SK-N-SH (cell line): ENCODE data around the gene LRR1. TPM values are rescaled to one million over a fixed set of nuclear protein-coding genes. Genes with fewer than 3 reads are reported as not detected.

Experiments used
- CTCF ChIA-PET: fragments of 300-600, 350-600 bp; formaldehyde crosslinking; extraction: SDS; loops from one replicate; lab custom pipeline; 2021; lab: Yijun Ruan, JAX
- POLR2A ChIA-PET: fragments of 350-600 bp; sonication (Branson Sonifier 250); formaldehyde crosslinking; extraction: SDS; loops from one replicate; lab custom pipeline; 2020; ENCODE audit warnings: antibody characterized with exemption, inconsistent platforms; lab: Yijun Ruan, JAX
- DNase-seq: peaks from one replicate; pipeline ENCODE4 v3.0.0; 2012
- H2AFZ ChIP-seq: fragments of 200-600 bp; sonication (generic); 2 replicates; pipeline ENCODE4 v1.8.1; 2016; ENCODE audit warnings: antibody characterized with exemption, mild to moderate bottlenecking, low read depth
- H3F3A ChIP-seq: fragments of 200-600 bp; sonication (generic); replicated peaks from 2 replicates; pipeline ENCODE3; 2016; ENCODE audit warnings: antibody characterized with exemption, mild to moderate bottlenecking; ENCODE audit not compliant: insufficient read depth
- H3K27ac ChIP-seq, 2 experiments: fragments of 200-500 bp in 1 of 2; fragments of 200-600 bp in 1 of 2; sonication (Bioruptor generic) in 1 of 2; sonication (generic), shearing (Covaris generic) in 1 of 2; 2 replicates each; pipeline versions ENCODE4 v1.5.1 to v1.6.1; 2014 to 2016; ENCODE audit warnings: low read depth in 2 of 2, inconsistent platforms in 1 of 2, low read length in 1 of 2, mild to moderate bottlenecking in 1 of 2, mixed read lengths in 1 of 2
- H3K27me3 ChIP-seq: fragments of 200-600 bp; sonication (generic), shearing (Covaris generic); 2 replicates; pipeline ENCODE4 v1.6.1; 2016; ENCODE audit warnings: mixed run types; ENCODE audit not compliant: insufficient read depth
- H3K36me3 ChIP-seq, 2 experiments: fragments of 200-500 bp in 1 of 2; fragments of 200-600 bp in 1 of 2; sonication (Bioruptor generic) in 1 of 2; sonication (generic) in 1 of 2; replicated peaks in 1 of 2; 2 replicates each; pipeline versions ENCODE3 to v1.5.1; 2014 to 2016; ENCODE audit warnings: low read length in 1 of 2, mild to moderate bottlenecking in 1 of 2; ENCODE audit not compliant: insufficient read depth in 2 of 2, control insufficient read depth in 1 of 2
- H3K4me1 ChIP-seq, 2 experiments: fragments of 200-500 bp in 1 of 2; fragments of 200-600 bp in 1 of 2; sonication (Bioruptor generic) in 1 of 2; sonication (generic), shearing (Covaris generic) in 1 of 2; 2 replicates each; pipeline versions ENCODE4 v1.5.1 to v1.6.1; 2014 to 2016; ENCODE audit warnings: low read depth in 1 of 2, low read length in 1 of 2, mixed run types in 1 of 2; ENCODE audit not compliant: insufficient read depth in 2 of 2, control insufficient read depth in 1 of 2
- H3K4me2 ChIP-seq: fragments of 200-600 bp; sonication (generic), shearing (Covaris generic); 2 replicates; pipeline ENCODE4 v1.6.1; 2017; ENCODE audit warnings: mixed run types
- H3K4me3 ChIP-seq, 2 experiments: fragments of 200-500 bp in 1 of 2; fragments of 200-600 bp in 1 of 2; sonication (Bioruptor generic) in 1 of 2; sonication (generic), shearing (Covaris generic) in 1 of 2; 2 replicates each; pipeline versions ENCODE4 v1.5.1 to v1.8.1; 2014 to 2016; ENCODE audit warnings: low read depth in 2 of 2, inconsistent platforms in 1 of 2, low read length in 1 of 2, mild to moderate bottlenecking in 1 of 2, mixed read lengths in 1 of 2, moderate library complexity in 1 of 2
- H3K79me2 ChIP-seq: fragments of 200-600 bp; sonication (generic); 2 replicates; pipeline ENCODE4 v1.8.1; 2017; ENCODE audit warnings: mild to moderate bottlenecking; ENCODE audit not compliant: insufficient read depth
- H3K9ac ChIP-seq: fragments of 200-600 bp; sonication (generic); 2 replicates; pipeline ENCODE4 v1.6.1; 2017; ENCODE audit warnings: mixed run types
- H3K9me2 ChIP-seq: fragments of 200-600 bp; sonication (generic); 2 replicates; pipeline ENCODE4 v1.6.1; 2017; ENCODE audit warnings: mixed run types
- H3K9me3 ChIP-seq: fragments of 200-600 bp; sonication (generic); 2 replicates; pipeline ENCODE4 v1.6.1; 2017; ENCODE audit warnings: mixed run types, mild to moderate bottlenecking, moderate library complexity
- H4K20me1 ChIP-seq: fragments of 200-600 bp; sonication (generic); 2 replicates; pipeline ENCODE4 v1.6.1; 2017; ENCODE audit warnings: mild to moderate bottlenecking, mixed run types; ENCODE audit not compliant: insufficient read depth
- CHD2 ChIP-seq: fragments of 150-350 bp; IDR thresholded peaks from 2 replicates; pipeline ENCODE4 v1.6.1; 2018; ENCODE audit warnings: low read length; ENCODE audit not compliant: partially characterized antibody
- ELF1 ChIP-seq: IDR thresholded peaks from 2 replicates; pipeline ENCODE4 v1.4.0; 2012
- FOXM1 ChIP-seq: IDR thresholded peaks from 2 replicates; pipeline ENCODE4 v1.4.0; 2012; ENCODE audit warnings: low read depth, mild to moderate bottlenecking
- IRF3 ChIP-seq: fragments of 150-350 bp; IDR thresholded peaks from 2 replicates; pipeline ENCODE4 v1.6.1; 2016; ENCODE audit warnings: mild to moderate bottlenecking, low read depth, low read length
- MEF2A ChIP-seq: IDR thresholded peaks from 2 replicates; pipeline ENCODE4 v1.4.0; 2012; ENCODE audit warnings: low read depth, borderline replicate concordance
- MXI1 ChIP-seq: IDR thresholded peaks from 2 replicates; pipeline ENCODE4 v1.6.1; 2012; ENCODE audit warnings: mild to moderate bottlenecking, low read depth, low read length, improper control_type of control experiment
- POLR2AphosphoS5 ChIP-seq: IDR thresholded peaks from 2 replicates; pipeline ENCODE4 v1.6.1; 2012; ENCODE audit warnings: low read depth, low read length
- RAD21 ChIP-seq: IDR thresholded peaks from 2 replicates; pipeline ENCODE4 v1.6.1; 2012; ENCODE audit warnings: mild to moderate bottlenecking, low read length
- RCOR1 ChIP-seq: fragments of 150-350 bp; IDR thresholded peaks from 2 replicates; pipeline ENCODE4 v1.6.1; 2017; ENCODE audit warnings: antibody characterized with exemption, low read length
- REST ChIP-seq: IDR thresholded peaks from 2 replicates; pipeline ENCODE4 v1.6.1; 2012; ENCODE audit warnings: mild to moderate bottlenecking, low read depth, low read length, moderate library complexity
- RXRA ChIP-seq: IDR thresholded peaks from 2 replicates; pipeline ENCODE4 v1.4.0; 2012; ENCODE audit warnings: low read depth, mild to moderate bottlenecking, borderline replicate concordance
- SIN3A ChIP-seq: IDR thresholded peaks from 2 replicates; pipeline ENCODE4 v1.6.1; 2012; ENCODE audit warnings: low read depth, mild to moderate bottlenecking, low read length, moderate library complexity, borderline replicate concordance
- TAF1 ChIP-seq: IDR thresholded peaks from 2 replicates; pipeline ENCODE4 v1.6.1; 2012; ENCODE audit warnings: low read depth, mild to moderate bottlenecking, low read length, moderate library complexity, borderline replicate concordance
- USF1 ChIP-seq: IDR thresholded peaks from 2 replicates; pipeline ENCODE4 v1.4.0; 2012; ENCODE audit warnings: low read depth, borderline replicate concordance
- USF2 ChIP-seq: fragments of 150-350 bp; IDR thresholded peaks from 2 replicates; pipeline ENCODE4 v1.6.1; 2017; ENCODE audit warnings: antibody characterized with exemption, low read length, low read depth, borderline replicate concordance
- YY1 ChIP-seq: IDR thresholded peaks from 2 replicates; pipeline ENCODE4 v1.4.0; 2012; ENCODE audit warnings: low read depth, mild to moderate bottlenecking
- WGBS: methylation state at CpG from one replicate; pipeline ENCODE4 v1.1.6; 2017; ENCODE audit warnings: low lambda C conversion rate; 5-methylcytosine and 5-hydroxymethylcytosine counted together
- polyA plus RNA-seq, 3 experiments: library from polyadenylated mRNA; depleted of rRNA; stranded (reverse); fragments of >200 nt; gene quantifications; 2 replicates each; pipeline ENCODE4 v1.2.3, GENCODE V29; 2012
- TF ChIP-seq, protein P1 (sequence below): IDR thresholded peaks from 2 replicates; pipeline ENCODE4 v1.4.0; 2012; ENCODE audit warnings: low read depth, borderline replicate concordance

LRR1 gene
- polyA plus RNA-seq, 1 of the 3 experiments (the other 2 are of a cell fraction), result 9.3 TPM

DNA sequence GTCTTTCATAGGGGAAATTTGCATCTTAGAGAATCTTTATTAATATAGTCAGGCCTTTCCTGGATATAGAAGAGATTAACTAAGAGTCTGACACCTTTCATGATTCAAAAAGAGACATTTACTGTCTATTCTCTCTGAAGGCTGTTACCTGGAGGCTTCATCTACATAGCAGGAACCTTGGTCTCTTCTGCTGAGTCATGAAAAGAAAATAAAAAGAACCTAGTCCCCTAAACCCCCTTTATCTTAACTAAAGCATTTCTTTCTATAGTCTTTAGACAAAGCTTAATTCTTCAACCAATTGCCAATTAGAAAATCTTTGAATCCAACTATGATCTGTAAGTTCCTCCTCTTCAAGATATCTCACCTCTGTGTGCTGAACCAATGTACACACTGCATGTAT, 45.6 kb upstream of the LRR1 start:
- no peaks in the 10 kb centered on the region for H3F3A ChIP-seq
- no peak for TF ChIP-seq USF1
- TF ChIP-seq MEF2A, result no peak
- TF ChIP-seq RXRA, result no peak
- no peak for TF ChIP-seq SIN3A
- no peak for TF ChIP-seq IRF3
- no peak for TF ChIP-seq RCOR1
- no peak for TF ChIP-seq RAD21
- TF ChIP-seq POLR2AphosphoS5, result no peak
- no peak for TF ChIP-seq YY1
- no peak for TF ChIP-seq FOXM1
- no peak for TF ChIP-seq ELF1
- TF ChIP-seq USF2, result no peak
- no peak for TF ChIP-seq CHD2
- TF ChIP-seq MXI1, result no peak
- TF ChIP-seq, all 33 proteins: peak for 0
- Histone ChIP-seq H3K9me2 (no peaks in the 10 kb centered on the region), H3K4me2 (no peak overlapping the region), H2AFZ (no peak overlapping the region), H3K27ac (no peak overlapping the region), H3K9me3 (no peaks in the 10 kb centered on the region), H3K27me3 (no peaks in the 10 kb centered on the region), H4K20me1 (no peaks in the 10 kb centered on the region), H3K36me3 (no peaks in the 10 kb centered on the region), H3K79me2 (no peaks in the 10 kb centered on the region), H3K4me1 (peaks cover 0 to 4% of the 10 kb centered on the region in 2 experiments; a peak in 1 of 4 replicates), H3K9ac (no peak overlapping the region), H3K4me3 (no peak overlapping the region)
- ChIA-PET POLR2A (no interaction called here), CTCF (interaction anchor here (1.3 kb wide), 1 partner anchor 91 kb away, joined by 4 read pairs; no protein-coding TSS in a partner anchor)
- DNase-seq, result no peak

DNA sequence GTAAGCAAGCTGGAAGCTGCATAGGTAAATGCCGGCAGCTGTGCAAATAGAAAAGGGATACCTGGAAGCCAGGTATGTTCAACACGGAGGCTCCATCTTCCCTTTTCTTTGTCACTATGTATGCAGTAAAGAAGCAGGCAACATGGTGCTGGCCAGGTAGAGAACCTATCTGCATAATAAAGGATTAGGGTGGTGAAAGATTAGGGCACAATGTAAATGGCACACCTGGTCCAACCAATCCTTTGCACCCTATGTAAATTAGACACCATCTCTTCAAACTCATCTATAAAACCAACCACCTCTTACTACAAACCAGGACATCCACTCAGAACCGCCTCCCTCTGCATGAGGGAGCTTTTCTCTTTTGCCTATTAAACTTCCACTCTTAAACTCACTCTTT, 44.8 kb upstream of the LRR1 start:
- H3K79me2 ChIP-seq, result no peaks in the 10 kb centered on the region
- H3K4me1 ChIP-seq, result peaks cover 0 to 4% of the 10 kb centered on the region in 2 experiments; a peak in 1 of 4 replicates
- no peak overlapping the region for H3K27ac ChIP-seq
- WGBS, result 48% methylated on average over 3 of the region's 3 CpGs
- no peaks in the 10 kb centered on the region for H3K36me3 ChIP-seq
- no peak overlapping the region for H2AFZ ChIP-seq
- no peaks in the 10 kb centered on the region for H3K9me2 ChIP-seq
- DNase-seq, result no peak
- ChIA-PET CTCF (interaction anchor here (2.0 kb wide), 1 partner anchor 92 kb away, joined by 7 read pairs; no protein-coding TSS in a partner anchor), POLR2A (no interaction called here)
- H3K9me3 ChIP-seq, result no peaks in the 10 kb centered on the region
- H3F3A ChIP-seq, result no peaks in the 10 kb centered on the region
- no peaks in the 10 kb centered on the region for H3K27me3 ChIP-seq
- no peak overlapping the region for H3K9ac ChIP-seq
- no peaks in the 10 kb centered on the region for H4K20me1 ChIP-seq
- H3K4me2 ChIP-seq, result no peak overlapping the region
- no peak overlapping the region for H3K4me3 ChIP-seq
- TF ChIP-seq TAF1 (no peak), USF1 (no peak), RCOR1 (no peak), MEF2A (no peak), YY1 (no peak), REST (no peak), ELF1 (no peak)
- TF ChIP-seq, protein P1, sequence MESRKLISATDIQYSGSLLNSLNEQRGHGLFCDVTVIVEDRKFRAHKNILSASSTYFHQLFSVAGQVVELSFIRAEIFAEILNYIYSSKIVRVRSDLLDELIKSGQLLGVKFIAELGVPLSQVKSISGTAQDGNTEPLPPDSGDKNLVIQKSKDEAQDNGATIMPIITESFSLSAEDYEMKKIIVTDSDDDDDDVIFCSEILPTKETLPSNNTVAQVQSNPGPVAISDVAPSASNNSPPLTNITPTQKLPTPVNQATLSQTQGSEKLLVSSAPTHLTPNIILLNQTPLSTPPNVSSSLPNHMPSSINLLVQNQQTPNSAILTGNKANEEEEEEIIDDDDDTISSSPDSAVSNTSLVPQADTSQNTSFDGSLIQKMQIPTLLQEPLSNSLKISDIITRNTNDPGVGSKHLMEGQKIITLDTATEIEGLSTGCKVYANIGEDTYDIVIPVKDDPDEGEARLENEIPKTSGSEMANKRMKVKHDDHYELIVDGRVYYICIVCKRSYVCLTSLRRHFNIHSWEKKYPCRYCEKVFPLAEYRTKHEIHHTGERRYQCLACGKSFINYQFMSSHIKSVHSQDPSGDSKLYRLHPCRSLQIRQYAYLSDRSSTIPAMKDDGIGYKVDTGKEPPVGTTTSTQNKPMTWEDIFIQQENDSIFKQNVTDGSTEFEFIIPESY, result no peak
